HL-60 (cell line): ENCODE measurements around the gene MS4A18.

Source experiments
- GABPA ChIP-seq: IDR thresholded peaks from 2 replicates; pipeline ENCODE4 v1.6.1; 2012; ENCODE audit warnings: low read depth
- POLR2AphosphoS5 ChIP-seq: IDR thresholded peaks from 2 replicates; pipeline ENCODE4 v1.6.1; 2012; ENCODE audit warnings: low read depth
- SPI1 ChIP-seq: IDR thresholded peaks from 2 replicates; pipeline ENCODE4 v1.6.1; 2012; ENCODE audit warnings: low read depth, mild to moderate bottlenecking, borderline replicate concordance
- TF ChIP-seq, protein P1 (sequence below): IDR thresholded peaks from one replicate; pipeline ENCODE4 v1.5.1; 2011; ENCODE audit warnings: low read length, control low read depth, inconsistent platforms; ENCODE audit not compliant: insufficient read depth
- TF ChIP-seq, protein P2 (sequence below): IDR thresholded peaks from 2 replicates; pipeline ENCODE4 v1.6.1; 2012; ENCODE audit warnings: low read depth; ENCODE audit not compliant: insufficient replicate concordance

DNA sequence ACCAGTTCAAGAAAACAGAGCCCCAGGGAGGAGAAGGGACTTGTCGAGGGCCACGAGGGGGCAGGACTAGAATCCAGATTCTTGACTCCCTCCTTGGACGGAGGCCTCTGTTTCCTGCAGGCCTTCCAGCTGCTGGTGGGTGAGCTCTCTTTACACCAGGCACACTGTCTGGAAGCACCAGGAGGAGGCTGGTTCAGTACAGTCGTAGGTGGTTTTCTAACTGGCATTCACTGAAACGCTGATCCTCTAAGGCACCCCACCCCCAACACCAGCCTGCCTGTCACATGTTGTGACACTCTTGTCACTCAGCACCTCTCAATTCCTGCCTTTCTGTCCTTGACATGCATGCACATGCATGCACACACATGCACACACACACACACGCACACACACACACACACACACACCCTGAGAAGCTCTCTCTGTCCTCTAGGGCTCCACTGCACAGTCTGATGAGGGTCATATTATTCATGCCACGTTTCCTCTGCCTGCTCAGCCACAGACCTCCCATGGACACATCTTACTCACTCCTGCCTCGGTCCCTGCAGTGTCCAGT lies 61.4 kb downstream of the MS4A18 start:
- no peak for TF ChIP-seq POLR2AphosphoS5
- TF ChIP-seq, protein P1, sequence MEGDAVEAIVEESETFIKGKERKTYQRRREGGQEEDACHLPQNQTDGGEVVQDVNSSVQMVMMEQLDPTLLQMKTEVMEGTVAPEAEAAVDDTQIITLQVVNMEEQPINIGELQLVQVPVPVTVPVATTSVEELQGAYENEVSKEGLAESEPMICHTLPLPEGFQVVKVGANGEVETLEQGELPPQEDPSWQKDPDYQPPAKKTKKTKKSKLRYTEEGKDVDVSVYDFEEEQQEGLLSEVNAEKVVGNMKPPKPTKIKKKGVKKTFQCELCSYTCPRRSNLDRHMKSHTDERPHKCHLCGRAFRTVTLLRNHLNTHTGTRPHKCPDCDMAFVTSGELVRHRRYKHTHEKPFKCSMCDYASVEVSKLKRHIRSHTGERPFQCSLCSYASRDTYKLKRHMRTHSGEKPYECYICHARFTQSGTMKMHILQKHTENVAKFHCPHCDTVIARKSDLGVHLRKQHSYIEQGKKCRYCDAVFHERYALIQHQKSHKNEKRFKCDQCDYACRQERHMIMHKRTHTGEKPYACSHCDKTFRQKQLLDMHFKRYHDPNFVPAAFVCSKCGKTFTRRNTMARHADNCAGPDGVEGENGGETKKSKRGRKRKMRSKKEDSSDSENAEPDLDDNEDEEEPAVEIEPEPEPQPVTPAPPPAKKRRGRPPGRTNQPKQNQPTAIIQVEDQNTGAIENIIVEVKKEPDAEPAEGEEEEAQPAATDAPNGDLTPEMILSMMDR, result no peak
- TF ChIP-seq GABPA, result no peak
- no peak for TF ChIP-seq SPI1
- TF ChIP-seq, protein P2, sequence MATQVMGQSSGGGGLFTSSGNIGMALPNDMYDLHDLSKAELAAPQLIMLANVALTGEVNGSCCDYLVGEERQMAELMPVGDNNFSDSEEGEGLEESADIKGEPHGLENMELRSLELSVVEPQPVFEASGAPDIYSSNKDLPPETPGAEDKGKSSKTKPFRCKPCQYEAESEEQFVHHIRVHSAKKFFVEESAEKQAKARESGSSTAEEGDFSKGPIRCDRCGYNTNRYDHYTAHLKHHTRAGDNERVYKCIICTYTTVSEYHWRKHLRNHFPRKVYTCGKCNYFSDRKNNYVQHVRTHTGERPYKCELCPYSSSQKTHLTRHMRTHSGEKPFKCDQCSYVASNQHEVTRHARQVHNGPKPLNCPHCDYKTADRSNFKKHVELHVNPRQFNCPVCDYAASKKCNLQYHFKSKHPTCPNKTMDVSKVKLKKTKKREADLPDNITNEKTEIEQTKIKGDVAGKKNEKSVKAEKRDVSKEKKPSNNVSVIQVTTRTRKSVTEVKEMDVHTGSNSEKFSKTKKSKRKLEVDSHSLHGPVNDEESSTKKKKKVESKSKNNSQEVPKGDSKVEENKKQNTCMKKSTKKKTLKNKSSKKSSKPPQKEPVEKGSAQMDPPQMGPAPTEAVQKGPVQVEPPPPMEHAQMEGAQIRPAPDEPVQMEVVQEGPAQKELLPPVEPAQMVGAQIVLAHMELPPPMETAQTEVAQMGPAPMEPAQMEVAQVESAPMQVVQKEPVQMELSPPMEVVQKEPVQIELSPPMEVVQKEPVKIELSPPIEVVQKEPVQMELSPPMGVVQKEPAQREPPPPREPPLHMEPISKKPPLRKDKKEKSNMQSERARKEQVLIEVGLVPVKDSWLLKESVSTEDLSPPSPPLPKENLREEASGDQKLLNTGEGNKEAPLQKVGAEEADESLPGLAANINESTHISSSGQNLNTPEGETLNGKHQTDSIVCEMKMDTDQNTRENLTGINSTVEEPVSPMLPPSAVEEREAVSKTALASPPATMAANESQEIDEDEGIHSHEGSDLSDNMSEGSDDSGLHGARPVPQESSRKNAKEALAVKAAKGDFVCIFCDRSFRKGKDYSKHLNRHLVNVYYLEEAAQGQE, result no peak
